HG03378 (cell line): ENCODE measurements around the gene SLC7A4.

Experiments used
- ATAC-seq: cut with Tn5 transposase; IDR thresholded peaks from one replicate; pipeline ENCODE4 v1.9.1; 2021; ENCODE audit warnings: mild to moderate bottlenecking, moderate library complexity; ENCODE audit not compliant: unreplicated experiment

SLC7A4 gene

DNA sequence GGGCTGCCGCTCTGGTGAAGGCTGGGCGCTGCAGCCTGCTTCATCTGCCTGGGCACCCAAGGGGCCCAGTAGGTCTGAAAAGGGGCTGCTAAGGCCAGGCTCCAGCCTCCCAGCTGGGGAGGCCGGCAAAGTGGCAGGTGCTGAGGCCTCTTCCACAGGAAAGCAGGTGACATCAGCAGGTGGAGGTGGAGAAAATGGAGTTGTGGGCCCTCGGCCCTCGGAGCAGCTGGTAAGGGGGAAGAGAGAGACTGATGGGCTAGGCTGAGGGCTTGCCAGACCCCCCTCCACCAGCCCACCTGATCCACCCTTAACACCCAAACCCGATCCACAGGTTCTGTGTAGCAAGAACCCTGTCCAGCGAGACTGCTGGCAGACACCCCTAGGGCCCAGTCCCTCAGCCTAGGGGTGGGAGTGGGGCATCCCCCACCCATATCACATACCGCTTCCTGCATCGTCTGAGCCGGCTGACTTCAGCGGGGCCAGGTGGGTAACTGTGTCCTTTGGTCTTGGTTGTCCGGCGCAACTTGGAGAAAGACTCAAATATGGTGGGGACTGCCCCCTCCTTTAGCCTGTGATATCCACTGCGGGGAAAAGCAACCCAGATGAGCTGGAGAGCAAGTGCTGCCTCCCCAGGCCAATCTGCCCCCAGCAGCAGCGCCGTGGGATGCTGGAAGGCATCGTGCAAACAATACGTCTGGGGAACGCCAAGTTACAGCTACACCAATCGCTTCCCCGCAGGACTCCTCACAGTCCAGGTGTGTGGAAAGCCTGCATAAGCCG is 32.0 kb downstream of the SLC7A4 start:
- no peak for ATAC-seq

DNA sequence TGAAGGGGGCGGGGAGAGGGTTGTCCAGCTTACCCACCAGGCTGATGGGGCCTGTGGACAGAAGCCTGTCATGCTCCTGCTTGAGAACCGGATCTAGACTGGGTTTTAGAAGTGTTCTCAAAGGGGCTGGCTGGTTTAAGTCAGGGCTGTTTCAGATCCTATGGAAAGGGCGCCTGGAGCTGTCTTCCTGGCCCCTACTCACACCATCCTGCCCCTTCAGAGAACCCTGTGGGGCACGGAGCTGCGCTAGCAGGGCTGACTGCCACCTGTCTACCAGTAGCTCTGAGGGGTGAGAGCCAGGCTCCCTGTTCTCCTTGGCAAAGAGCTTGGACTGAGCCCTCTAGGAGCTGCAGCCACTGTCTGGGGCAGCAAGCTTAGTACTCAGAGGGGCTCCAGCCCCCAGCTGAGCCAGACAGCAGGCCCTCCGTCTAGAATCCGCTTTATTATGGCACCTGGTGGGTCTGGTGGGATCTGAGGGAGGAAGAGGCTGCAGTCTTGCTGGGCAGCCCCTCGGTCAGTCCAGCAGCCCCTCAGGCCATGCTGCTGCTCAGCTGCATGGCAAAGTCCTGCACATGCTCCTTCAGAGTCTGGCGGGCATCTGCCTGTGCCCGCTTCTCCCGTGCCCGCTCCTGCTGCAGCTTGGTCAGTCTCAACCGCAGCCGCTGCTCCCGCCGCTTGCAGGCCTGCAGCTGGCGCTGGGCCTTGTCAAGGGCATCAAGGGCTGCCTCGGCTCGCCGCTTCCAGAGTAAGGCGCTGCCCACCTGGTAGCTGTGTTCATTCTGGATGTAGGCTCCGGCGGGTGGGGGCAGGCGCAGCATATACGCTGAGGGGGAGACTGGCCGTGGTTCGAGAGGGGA is 32.8 kb downstream of the SLC7A4 start:
- ATAC-seq = no peak

DNA sequence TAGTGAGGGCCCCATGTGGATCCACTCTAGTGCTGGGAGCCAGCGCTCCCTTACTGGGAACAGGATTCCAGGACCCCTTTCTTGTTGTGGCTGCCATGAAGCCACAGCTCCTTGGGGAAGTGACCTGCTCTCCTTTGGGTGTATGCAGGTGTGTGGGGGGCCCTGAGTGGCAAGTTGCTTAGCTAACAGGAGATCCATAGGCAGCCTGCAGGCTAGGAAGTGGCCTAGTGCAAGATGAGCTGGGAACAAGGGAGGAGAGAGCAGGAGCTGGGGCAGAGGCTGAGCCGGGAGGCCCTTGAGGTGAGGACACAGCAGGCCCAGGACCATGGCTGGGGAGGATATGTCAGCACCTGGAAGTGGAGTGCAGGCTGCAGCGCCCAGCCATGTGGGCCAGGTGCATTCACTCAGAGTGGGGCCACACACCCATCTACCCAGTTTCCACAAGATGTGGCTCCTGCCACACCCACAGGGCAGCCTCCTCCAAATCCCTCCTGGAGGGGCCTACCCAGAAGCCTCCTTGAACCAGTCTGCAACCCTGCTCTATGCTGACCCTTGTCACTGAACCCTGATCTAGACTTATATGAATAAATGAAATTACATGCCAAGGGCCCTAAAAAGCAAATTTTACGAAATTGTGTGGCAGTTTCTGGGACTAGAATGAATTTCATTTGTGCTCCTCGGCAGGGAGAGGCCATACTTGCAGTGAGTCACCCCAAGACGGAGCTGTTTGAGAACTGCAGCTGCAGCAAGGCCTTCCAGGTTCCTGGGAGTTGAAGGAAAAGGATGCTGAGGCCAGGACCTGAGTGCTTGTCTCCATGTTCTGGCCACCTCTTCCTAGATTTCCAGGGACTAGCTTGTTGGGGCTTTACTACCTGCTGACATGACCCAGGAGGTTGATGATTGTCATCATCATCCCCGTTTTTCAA is 33.7 kb downstream of the SLC7A4 start:
- ATAC-seq = no peak

DNA sequence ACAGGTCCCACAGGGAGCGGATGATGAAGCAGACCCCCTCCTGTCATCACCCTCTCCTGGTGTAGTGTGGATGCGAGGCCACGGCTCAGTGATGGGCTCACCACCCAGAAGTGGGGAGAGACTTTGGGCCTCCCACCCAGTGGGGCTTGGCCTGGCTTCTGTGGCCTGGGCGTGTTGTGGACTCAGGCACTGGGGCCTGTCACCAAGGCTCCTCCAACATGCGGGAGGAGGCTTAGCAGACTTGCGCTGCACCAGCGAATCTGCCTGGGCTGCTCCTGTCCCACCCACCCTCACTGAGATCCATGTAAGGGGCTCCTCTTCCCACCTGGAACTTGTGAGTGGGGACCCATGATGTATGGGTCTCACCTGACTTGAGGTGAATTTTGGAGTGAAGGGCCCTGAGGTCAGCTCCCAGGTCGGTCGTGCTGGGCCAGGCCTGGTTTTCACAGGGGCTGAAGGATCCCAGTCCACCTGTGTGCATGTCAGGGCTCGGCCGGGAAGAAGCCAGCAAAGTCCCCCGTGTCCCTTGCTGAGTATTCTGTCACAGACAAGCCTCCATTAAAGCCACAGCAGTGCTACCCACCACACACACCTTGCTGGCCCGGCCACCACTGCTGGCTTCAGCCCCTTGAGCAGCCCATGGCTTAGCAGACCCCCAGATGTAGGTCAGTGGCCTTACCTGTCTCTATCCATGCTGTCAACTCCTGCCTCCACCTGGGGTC is 34.7 kb downstream of the SLC7A4 start:
- ATAC-seq = no peak

DNA sequence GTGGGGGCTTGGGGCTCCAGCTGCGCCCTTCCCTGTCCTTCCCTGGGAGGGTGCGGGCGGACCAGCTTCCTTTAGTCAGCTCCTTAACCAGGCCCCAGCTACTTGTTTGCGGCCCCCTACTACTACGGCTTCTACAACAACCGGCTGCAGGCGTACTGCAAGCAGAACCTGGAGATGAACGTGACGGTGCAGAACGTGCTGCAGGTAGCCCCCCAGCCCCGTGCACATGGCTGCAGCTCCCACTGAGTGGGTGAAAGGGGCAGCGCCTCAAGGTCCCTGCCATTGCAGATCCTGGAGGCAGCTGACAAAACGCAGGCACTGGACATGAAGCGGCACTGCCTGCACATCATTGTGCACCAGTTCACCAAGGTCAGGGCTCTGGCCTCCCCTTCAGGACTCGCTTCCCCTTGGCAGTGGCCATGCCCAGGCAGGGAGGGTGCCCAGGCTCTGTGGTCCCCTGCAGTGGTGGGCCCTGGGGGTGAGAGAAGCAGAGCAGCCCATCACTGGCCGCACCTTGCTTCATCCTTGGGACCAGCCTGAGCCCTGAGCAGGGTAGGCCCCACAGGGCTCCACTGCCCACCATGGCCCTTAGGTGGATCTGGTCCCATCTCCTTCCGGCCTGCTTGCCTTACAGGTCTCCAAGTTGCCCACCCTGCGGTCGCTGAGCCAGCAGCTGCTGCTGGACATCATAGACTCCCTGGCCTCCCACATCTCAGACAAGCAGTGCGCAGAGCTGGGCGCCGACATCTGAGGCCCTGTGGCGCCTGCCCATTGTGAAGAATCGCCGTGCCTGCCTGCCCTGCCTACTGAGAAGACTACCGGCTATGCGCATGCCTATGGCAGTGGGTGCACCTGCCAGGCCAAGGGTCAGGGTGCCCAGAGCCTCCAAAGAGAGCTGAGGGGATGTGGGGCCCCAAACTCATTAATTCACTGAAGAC is 35.5 kb downstream of the SLC7A4 start:
- ATAC-seq = no peak

DNA sequence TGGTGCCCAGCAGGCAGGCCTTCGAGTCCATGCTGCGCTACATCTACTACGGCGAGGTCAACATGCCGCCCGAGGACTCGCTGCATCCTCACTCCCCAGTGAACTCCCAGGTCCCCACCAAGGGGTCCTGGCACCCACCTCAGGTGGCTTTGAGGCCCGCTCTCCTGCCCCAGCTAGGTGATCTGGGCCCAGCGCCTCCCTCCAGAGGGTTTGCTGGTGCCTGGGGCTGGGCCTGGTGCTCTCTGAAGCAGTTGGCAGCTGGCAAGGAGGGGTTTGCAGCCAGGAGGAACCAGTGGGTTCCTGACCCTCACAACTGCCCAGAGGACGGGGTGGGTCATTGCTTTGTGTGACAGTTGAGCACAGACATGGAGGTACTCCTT is 36.3 kb downstream of the SLC7A4 start:
- ATAC-seq = no peak

DNA sequence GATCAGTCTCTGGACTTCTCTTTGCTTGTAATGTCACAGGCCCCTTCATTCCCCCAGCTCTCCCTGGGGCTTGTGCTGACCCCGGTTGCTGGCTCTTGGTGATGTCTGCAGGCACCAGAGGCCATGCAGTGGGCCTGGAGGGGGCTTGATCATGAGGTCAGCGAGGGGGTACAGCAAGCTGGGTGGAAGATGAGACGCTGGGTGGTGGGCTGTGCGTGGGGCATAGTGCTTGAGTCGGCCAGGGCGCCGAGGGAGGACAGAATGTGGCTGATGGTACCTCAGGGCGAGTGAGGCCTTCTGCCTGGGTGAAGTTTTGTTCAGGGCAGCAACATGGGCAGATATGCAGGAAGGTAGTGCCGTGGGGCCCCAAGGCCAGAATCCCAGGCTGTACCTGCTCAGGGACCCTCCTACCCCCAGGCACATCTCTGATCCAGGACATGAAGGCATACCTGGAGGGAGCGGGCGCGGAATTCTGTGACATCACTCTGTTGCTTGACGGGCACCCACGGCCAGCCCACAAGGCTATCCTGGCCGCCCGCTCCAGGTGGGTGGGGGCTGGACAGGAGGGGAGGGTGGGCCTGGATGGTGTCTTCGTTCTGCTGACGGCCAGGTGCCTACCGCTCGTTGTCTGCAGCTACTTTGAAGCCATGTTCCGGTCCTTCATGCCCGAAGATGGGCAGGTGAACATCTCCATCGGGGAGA is 36.9 kb downstream of the SLC7A4 start:
- ATAC-seq = no peak

DNA sequence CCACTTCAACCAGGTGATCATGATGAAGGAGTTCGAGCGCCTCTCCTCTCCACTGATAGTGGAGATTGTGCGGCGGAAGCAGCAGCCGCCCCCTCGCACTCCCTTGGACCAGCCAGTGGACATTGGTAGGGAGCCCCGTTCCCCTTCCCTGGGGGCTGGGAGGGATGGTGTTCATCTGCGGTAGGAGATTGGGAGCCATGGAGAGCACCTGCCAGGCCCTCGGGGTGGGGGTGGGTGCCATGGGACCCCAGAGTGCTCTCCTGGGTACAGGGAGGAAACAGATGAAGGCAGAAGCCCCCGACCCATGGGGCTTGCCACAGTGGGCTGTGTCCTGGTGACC is 37.5 kb downstream of the SLC7A4 start:
- ATAC-seq = no peak

DNA sequence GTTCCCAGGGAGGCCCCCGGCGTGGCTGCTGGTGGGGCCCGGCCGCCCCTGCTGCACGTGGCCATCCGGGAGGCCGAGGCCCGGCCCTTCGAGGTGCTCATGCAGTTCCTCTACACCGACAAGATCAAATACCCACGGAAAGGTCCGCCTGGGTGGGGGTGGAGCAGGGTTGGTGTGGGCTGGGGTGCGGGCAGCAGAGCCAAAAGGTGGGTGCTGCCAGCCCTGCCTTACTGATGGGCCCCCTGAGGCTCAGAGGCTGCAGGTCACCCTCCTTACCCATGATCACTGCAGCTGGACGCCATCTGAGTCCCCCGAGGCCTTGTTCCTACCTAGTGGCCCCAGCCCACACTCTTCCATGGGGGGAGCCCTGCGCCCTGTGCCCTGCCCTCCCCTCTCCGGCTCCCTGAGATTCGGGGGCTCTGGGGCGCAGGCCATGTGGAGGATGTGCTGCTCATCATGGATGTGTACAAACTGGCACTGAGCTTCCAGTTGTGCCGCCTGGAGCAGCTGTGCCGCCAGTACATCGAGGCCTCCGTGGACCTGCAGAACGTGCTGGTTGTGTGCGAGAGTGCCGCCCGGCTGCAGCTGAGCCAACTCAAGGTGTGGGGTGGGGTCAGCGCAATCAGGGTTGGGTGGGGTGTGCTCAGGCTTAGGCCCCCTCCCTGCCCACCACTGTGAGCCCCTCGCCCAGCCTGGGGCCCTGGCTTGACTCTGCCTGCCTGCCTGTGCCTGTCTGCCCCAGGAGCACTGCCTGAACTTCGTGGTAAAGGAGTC is 38.0 kb downstream of the SLC7A4 start:
- ATAC-seq = no peak

DNA sequence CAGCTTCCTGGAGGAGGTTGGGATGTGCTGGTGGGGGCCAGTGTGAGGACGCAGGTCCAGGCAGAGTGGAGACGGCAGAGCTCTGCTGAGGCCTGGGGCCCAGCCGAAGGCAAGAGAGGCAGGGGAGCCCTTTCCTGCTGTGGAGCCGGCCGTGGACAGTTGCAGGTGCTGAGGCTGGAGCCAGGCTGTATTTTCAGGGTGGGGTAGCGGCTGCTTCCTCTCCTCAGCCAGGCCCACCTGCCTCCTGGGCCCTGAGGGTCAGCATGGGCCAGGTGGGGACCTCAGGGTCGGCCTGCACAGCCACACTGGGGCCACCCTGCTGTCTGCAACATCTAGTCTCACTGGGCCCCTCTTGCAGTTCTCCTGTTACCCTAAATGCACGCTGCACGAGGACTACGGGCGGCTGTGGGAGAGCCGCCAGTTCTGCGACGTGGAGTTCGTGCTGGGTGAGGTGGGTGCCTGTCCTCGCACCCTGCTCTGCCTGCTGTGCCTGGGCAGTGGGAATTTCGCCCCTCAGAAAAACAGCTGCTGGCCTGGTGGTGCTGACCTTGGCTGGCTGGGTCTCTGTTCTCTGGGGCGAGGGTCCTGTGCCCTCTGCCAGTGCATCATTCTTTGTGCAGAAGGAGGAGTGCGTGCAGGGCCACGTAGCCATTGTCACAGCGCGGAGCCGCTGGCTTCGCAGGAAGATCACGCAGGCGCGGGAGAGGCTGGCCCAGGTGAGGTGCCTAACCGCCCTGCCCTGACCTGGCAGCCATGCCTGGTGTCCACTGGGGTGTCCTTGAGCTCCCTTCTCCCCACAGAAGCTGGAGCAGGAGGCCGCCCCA is 38.8 kb downstream of the SLC7A4 start:
- ATAC-seq = no peak

DNA sequence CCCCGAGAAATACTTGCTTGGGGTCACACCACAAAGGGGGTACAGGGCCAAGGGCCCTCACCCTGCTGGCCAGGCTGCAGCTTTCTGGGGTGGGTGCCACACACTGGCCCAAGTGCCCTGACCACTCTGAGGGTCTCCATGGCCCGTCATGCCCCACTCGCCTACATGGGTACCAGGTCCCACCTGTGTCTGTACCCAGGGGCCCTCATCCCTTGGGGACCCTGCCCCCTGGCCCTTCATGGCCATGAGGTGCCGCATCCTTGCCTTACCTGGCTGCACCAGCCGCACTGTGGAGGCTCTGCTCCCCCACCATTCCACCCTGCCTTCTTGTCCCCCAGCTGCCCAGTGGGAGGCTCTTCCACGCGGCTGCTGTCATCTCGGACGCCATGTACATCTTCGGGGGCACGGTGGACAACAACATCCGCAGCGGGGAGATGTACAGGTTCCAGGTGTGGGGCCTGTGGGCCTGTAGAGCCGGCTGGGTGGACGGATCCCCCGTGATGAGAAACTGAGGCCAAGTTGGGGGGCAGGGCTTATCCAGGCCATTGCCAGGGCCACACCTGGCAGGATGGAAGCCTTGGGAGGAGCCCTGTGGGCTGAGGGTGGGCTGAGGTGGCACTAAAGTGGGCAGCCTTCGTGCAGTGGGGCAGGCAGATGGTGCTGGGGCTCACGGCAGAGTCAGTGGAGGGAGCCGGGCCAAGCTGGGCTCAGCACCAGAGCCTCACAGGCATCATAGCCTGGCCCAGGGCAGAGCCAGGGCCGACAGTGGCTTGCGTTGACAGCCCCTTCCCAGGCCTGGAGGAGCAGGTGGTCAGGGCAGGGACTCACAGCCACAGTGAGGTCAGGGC is 39.7 kb downstream of the SLC7A4 start:
- no peak for ATAC-seq

DNA sequence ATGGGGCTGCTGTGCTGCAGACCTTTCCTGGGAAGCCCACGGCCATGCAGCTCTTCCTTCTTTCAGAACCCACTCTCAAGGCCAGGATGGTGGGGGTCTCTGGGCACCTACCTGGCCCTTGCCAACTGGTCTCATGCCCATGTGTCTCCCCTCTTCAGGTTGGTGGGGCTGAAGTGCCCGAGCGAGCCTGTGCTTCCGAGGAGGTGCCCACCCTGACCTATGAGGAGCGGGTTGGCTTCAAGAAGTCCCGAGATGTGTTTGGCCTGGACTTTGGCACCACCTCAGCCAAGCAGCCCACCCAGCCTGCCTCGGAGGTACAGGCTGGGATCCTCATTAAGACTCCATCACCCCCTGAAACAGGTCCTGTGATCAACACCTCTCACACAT is 40.3 kb downstream of the SLC7A4 start:
- ATAC-seq = no peak

DNA sequence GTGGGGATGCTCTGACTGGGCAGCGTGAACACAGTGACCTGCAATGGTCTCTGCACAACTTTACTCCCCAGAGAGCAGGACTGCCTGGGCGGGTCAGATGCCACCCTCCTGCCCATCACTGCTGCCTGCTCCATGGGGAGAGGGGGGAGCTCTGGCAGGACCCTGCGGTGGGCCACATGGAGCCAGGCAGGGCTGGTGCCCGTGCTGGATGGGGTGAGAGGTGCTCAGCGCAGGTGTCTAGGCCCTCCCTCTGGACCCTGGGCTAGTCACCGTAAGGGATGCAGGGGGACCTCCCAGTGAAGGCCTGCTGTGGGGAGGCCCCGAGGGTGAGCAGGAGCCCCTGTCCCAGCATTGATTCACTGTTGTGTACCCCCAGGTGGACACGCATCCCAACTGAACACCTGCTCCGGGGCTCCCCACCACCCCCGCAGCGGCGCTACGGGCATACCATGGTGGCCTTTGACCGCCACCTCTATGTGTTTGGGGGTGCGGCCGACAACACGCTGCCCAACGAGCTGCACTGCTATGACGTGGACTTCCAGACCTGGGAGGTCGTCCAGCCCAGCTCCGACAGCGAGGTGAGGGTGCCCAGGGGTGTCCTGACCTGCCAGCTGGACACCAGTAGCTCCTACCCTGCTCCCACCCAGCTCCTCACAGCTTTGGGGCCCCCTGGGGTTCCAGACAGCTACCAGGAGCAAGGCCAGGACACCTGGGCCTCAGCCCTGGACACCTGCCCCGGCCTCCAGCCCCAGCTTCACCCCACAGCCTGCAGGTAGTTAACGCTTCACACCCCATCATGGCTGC is 40.9 kb downstream of the SLC7A4 start:
- ATAC-seq = no peak

DNA sequence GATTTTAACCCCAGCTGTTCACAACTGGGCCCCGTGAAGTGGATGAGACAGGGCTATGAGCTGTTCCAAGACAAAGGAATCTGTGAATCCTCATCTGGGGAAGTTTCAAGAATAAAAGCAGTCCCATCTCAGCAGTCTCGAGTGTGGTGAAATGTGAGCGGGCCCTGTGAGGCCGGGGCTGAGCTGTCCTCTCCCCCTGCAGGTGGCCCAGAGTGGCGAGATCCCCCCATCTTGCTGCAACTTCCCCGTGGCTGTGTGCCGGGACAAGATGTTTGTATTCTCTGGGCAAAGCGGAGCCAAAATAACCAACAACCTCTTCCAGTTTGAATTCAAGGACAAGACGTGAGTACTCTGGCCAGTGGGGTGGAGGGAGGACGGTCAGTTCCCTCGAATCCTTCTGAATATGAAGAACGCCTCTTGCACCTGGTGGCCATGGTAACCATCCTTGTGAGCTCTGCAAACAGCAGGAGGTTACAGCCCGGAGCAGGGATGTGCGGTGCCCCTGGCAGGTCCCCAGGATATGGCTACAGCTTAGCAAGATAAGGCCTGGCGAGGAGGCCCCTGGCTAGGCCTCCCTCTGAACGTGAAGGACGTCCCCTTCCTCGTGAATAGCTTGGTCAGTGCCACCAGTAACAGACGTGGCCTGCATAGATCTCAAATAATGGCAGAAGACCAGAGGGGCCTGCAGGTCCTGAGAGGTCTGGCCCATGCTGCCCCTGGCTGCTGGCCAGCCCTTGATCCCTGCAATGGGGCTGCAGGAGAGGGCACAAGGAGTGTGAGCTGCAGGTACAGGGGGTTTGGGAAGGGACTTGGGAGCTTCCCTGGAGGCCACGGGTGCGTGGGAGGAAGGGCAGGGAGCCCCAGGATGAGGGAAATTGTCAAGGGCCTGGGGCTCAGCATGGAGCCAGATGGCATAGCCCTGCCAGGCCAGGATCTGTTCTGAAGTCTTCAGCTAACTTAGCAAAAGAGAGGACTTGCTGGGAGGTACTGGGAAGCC is 41.9 kb downstream of the SLC7A4 start:
- ATAC-seq = no peak
